HL-60 (cell line): Measurements from ENCODE around the gene GRK2.

Experiments
- DNase-seq, 2 experiments: peaks; one replicate each; pipeline ENCODE4 v3.0.0-alpha.2; 2010 to 2020; ENCODE audit warnings: low read depth in 1 of 2, low spot score in 1 of 2
- H3K27ac ChIP-seq: fragments of 250-450 bp; sonication (Bioruptor Pico); replicated peaks from 2 replicates; pipeline ENCODE4 v1.5.1; 2020; ENCODE audit warnings: mild to moderate bottlenecking, moderate library complexity
- H3K27me3 ChIP-seq: fragments of 250-450 bp; sonication (Bioruptor Pico); 2 replicates; pipeline ENCODE4 v1.5.1; 2021; ENCODE audit warnings: mild to moderate bottlenecking, moderate library complexity; ENCODE audit not compliant: insufficient read depth, poor library complexity, severe bottlenecking
- H3K4me3 ChIP-seq: replicated peaks from 2 replicates; pipeline ENCODE4 v1.5.1; 2011; ENCODE audit warnings: mild to moderate bottlenecking, control low read depth, low read length; ENCODE audit not compliant: insufficient read depth
- CTCF ChIP-seq: IDR thresholded peaks from one replicate; pipeline ENCODE4 v1.5.1; 2011; ENCODE audit warnings: low read length, control low read depth, inconsistent platforms; ENCODE audit not compliant: insufficient read depth
- GABPA ChIP-seq: IDR thresholded peaks from 2 replicates; pipeline ENCODE4 v1.6.1; 2012; ENCODE audit warnings: low read depth
- POLR2AphosphoS5 ChIP-seq: IDR thresholded peaks from 2 replicates; pipeline ENCODE4 v1.6.1; 2012; ENCODE audit warnings: low read depth
- SPI1 ChIP-seq: IDR thresholded peaks from 2 replicates; pipeline ENCODE4 v1.6.1; 2012; ENCODE audit warnings: low read depth, mild to moderate bottlenecking, borderline replicate concordance
- TF ChIP-seq, protein P1 (sequence below): IDR thresholded peaks from 2 replicates; pipeline ENCODE4 v1.6.1; 2012; ENCODE audit warnings: low read depth; ENCODE audit not compliant: insufficient replicate concordance

GRK2 gene

DNA sequence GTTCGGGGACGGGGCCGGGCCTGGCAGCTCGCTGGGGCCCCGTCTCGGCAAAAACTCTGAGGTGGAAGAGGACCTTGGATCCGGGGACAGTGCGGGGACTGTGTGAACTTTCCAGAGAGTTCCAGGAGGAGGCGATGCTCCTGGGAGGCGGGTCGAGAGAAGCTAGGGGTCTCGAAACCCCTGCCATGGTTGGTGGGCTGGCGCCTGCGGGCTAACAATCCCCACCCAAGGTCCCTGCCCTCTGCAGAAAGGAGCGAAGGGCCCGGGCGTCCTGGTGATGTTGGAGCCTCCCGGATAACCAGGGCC lies 4.7 kb upstream of the GRK2 start:
- H3K27me3 ChIP-seq = no peaks in the 10 kb centered on the region
- TF ChIP-seq CTCF (no peak), POLR2AphosphoS5 (no peak), SPI1 (no peak), GABPA (no peak)
- TF ChIP-seq, protein P1, sequence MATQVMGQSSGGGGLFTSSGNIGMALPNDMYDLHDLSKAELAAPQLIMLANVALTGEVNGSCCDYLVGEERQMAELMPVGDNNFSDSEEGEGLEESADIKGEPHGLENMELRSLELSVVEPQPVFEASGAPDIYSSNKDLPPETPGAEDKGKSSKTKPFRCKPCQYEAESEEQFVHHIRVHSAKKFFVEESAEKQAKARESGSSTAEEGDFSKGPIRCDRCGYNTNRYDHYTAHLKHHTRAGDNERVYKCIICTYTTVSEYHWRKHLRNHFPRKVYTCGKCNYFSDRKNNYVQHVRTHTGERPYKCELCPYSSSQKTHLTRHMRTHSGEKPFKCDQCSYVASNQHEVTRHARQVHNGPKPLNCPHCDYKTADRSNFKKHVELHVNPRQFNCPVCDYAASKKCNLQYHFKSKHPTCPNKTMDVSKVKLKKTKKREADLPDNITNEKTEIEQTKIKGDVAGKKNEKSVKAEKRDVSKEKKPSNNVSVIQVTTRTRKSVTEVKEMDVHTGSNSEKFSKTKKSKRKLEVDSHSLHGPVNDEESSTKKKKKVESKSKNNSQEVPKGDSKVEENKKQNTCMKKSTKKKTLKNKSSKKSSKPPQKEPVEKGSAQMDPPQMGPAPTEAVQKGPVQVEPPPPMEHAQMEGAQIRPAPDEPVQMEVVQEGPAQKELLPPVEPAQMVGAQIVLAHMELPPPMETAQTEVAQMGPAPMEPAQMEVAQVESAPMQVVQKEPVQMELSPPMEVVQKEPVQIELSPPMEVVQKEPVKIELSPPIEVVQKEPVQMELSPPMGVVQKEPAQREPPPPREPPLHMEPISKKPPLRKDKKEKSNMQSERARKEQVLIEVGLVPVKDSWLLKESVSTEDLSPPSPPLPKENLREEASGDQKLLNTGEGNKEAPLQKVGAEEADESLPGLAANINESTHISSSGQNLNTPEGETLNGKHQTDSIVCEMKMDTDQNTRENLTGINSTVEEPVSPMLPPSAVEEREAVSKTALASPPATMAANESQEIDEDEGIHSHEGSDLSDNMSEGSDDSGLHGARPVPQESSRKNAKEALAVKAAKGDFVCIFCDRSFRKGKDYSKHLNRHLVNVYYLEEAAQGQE = no peak

DNA sequence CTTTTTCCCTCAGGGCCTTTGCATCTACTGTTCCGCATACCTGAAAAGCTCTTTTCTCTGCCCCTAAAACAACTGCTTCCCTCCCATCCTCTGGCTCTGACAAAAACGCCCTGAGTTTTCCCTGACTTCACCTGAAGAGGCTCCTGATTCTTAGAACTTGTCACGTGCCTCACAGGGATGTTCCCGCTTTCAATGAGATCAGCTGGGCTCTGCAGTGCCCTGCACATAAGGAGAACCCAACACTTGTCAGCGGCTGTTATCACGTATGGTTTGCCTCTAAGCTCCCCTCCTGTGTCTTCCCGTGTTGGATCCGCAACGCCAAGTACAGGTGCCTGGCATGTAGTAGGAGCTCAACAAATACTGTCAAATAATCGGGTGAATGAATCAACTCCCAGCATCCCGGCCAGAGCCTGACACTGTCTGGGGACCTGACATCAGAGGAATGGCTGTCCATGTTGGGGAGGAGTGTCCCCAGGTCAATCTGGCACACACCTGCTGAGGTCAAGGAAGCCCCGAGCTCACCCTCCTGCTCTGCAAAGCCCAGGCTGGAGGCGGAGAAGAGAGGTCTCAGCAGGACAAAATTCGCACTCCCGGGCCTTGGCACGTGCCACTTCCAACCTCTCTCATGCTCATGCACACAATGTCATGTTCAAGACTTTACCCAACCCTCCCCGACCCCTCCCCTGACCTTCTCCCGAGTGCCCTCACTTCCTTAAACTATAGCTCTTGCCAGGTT lies 4.2 kb upstream of the GRK2 start:
- no peak for DNase-seq
- Histone ChIP-seq H3K27ac (no peak overlapping the region), H3K4me3 (no peak overlapping the region), H3K27me3 (no peaks in the 10 kb centered on the region)
- TF ChIP-seq POLR2AphosphoS5 (no peak), GABPA (no peak), SPI1 (no peak), CTCF (no peak)
- TF ChIP-seq, protein P1 = no peak

More for the DNA sequence above, 4.7 kb upstream of the GRK2 start:
- Histone ChIP-seq H3K27ac (no peak overlapping the region), H3K4me3 (no peak overlapping the region; the same call in 1 of the 2 replicates)
- no peak for DNase-seq

- TF ChIP-seq SPI1 (peak; percentile 72), CTCF (peak; percentile 93), POLR2AphosphoS5 (0 out of 2 replicates have a peak, but pooled peaks have one; percentile 39), GABPA (0 out of 2 replicates have a peak, but pooled peaks have one; percentile 21)
- TF ChIP-seq, protein P1 = no peak
- Histone ChIP-seq H3K27me3 (no peaks in the 10 kb centered on the region), H3K4me3 (no peak overlapping the region), H3K27ac (peak overlapping the region; percentile 32)
- DNase-seq = peak; percentile 82 to 93
Observed at GRCh38 chr11:67262731-67263675, 3.3 kb upstream of the GRK2 start.
